GM19397 (cell line): Measurements from ENCODE around the gene TPM1.
"Not testable (repeated sequence)": the region's sequence is repeated elsewhere in the genome, so short reads cannot be mapped to it uniquely, and the experiment has no call there.

Experiments used
- ATAC-seq: cut with Tn5 transposase; IDR thresholded peaks from one replicate; pipeline ENCODE4 v1.9.1; 2021; ENCODE audit warnings: mild to moderate bottlenecking, moderate library complexity; ENCODE audit not compliant: unreplicated experiment

The TPM1 gene

DNA sequence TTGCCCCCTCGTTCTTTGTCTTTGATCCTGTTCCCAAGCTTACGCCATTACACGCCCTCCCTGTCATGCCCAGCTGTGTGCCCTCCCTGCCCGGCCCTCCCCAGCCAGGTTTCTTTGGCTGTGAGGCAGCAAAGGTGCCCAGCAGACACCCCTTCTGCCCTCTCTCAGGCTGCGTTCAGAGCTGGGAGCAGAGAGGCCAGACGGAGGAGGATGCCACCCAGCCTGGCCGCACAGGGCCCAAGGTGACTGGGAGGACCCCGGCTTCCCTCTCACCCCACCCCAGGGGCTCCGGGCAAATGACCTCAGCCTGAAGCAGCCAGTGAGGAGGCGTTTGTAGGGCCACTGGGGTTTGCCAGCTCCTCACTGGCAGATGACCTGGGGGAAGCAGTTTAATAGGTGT lies 48.3 kb downstream of the TPM1 start:
- no peak for ATAC-seq

DNA sequence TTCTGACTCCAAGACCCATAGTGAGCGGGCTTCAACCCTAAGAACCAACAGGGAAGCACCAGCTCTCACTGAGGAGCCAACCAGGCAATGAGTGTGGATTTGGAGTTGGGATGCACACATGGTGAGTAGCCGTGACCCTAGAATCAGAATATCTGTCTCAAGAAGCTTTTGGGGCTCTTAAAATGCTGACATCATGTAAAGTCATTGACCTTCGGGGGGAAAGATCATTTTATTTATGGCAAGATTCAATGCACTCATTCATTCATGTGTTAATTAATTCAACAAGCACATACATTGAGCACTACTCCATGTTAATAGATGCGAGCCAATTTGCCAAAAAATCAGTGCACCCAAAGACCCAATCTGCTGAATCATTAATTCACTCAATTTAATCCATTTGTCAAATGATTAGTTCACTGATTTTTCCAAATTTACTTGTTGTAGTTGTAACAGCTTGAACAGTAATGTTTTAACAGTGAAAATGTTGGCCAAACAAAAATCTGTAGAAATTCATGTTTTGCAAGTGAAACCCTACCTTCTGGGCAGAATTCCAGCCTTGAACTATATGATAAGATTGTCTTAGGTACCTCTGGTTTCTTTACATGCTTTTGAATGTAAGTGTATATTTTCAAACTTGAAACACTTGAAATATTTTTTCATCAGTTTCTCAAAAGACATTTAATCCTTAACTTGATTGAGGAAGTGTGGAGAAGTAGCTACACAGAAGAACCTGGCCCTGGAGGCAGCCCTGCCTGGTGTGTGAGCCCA lies 49.3 kb downstream of the TPM1 start:
- ATAC-seq = no peak

DNA sequence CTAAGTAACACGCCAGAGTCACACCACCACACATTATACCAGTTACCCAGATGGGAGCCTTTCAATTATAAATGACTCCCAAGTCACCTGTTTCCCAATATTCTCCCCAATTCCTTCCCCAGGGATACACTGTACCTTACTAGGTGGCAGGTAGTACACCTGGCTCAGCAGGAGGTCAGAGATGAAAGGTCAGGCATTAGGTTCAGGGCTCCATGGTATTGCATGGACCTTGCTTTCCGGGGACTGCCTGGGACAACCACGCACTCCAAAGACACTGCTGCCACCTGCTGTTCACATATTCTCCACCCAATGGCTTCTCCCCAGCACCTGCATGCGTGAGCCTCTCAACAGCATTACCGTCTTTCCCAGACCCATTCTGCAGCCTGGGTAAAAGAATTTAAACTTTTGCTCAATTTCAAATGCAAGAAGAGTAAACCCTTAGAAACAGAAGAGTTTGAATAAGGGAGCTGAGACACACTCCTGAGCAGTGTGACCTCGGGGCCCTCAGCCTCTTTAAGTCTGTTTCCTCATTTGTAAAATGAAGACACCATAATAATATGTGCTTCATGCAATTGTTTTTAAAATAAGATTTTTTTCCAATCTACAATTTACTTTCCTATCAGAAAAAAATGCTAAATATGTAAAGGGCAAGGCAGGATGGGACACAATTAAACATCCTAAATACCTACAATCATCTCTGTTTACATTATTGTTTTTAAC lies 51.1 kb downstream of the TPM1 start:
- no peak for ATAC-seq

DNA sequence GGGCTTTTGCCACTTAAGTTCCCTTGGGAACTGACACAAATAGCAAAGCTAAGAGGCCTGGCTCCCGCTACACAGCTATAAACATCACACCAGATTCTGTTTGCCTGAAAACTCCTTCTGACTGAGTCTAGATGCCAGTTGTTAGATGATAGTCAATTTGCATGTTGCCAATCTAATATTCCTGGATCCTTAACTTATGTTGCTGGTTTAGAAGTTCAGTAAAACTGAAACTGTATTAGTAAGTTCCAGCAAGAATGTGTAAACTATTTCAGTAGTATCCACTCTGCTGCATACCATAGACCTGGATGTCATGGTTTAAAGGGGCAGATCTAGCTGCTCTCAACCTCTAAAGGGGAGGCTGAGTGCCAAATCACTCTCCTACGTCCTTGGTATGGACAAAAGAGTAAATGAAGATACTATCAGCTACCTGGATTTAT lies 52.0 kb downstream of the TPM1 start:
- ATAC-seq = no peak

DNA sequence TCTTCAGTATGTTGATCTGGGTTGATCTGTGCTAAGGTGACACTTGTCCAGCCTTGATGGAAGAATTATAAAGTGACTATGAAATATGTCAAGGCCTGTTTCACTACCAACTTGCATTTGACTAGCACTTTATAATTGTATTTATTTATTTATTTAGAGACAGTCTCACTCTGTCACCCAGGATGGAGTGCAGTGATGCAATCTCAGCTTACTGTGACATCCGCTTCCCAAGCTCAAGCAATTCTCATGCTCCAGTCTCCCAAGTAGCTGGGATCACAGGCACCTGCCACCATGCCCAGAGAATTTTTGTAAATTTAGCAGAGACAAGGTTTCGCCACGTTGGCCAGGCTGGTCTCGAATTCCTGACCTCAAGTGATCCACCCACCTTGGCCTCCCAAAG lies 53.6 kb downstream of the TPM1 start:
- no peak for ATAC-seq

DNA sequence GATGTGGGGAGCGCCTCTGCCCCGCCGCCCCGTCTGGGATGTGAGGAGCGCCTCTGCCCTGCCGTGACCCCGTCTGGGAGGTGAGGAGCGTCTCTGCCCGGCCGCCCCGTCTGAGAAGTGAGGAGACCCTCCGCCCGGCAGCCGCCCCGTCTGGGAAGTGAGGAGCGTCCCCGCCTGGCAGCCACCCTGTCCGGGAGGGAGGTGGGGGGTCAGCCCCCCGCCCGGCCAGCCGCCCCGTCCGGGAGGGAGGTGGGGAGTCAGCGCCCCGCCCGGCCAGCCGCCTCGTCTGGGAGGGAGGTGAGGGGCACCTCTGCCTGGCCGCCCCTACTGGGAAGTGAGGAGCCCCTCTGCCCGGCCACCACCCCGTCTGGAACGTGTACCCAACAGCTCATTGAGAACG lies 56.4 kb downstream of the TPM1 start:
- ATAC-seq = not testable (repeated sequence)

DNA sequence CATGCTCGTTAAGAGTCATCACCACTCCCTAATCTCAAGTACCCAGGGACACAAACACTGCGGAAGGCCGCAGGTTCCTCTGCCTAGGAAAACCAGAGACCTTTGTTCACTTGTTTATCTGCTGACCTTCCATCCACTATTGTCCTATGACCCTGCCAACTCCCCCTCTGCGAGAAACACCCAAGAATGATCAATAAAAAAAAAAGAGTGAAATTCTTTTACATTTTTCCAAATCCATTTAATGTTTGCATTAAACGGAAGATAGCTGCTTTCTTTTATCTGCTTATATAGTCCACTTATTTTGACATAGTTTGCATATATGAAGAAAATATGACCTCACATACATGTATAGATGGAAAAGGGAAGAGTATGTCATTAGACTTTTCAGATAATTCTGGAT lies 57.0 kb downstream of the TPM1 start:
- not testable (repeated sequence) for ATAC-seq

DNA sequence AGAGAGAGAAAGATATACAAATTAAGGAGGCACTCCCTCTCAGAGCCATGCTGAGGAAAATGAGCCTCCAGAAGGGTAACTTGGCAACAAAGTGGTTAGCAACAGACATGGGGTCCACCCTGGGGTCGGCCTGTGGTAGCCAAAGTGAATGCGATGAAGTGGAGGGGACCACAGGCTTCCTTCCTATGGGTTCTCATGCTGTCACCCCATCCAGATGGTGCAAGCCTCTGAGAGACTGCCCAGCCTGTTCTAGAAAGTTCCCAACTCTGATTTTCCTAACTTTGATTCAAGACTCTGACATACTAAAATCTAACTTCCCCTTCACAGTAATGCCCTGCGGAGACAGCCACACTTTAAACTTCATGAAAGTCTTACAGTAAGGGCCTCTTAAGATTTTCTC lies 60.9 kb downstream of the TPM1 start:
- ATAC-seq = no peak

DNA sequence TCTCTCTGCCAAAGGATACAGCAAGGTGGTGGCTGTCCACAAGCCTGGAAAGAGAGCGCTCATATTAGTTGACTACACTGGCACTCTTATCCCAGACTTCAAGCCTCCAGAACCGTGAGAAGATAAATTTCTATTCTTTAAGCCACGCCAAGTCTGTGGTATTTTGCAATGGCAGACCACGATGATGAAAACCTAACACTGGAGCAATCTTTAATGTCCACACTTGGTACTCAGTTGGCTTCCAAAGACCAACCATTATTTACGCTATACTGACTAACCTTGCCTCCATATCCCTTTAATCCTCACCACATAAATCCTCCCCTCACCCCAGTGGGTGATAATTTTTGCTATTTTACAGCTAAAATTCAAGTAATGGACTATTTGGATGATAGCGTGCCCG lies 62.2 kb downstream of the TPM1 start:
- no peak for ATAC-seq

DNA sequence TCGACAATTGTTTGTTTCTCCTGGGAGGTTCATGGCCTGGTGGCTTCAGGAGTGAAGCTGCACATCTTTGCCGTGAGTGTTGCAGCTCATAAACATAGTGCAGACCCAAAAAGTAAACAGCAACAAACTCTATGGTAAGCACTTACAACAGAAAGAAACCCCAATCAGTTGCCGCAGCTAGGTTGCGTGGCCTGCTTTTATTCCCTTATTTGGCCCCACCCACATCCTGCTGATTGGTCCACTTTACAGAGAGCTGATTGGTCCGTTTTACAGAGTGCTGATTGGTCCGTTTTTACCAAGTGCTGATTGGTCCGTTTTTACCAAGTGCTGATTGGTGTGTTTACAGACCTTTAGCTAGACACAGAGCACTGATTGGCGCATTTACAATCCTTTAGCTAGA lies 62.8 kb downstream of the TPM1 start:
- ATAC-seq = not testable (repeated sequence)

DNA sequence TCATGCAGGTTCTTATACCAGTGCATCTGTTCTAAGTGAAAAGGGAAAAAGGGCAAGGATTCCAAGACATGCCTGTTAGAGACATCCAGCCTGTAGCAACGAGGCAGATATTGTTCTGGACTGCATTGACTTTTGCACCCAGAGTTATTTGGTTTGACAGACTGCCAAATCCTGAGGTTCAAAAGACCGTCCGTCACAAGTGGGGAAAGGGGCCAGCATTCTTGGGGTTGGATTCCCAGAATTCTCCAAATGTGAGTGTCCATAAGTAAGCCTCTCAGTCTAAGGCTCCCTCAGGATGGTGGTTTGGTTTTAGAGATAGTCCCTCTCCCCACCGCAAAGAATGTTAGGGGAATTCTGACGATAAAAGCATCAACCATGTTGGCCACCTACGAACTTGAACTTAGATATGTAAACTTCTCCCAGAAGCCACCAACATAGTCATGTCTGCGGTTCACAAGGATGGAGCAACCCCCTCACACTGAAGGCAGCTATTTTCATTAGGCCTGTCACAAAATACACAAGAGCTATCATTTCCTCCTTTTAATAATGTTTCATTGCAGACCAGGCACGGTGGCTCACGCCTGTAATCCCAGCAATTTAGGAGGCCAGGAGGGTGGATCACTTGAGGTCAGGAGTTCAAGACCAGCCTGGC lies 65.5 kb downstream of the TPM1 start:
- ATAC-seq = no peak

DNA sequence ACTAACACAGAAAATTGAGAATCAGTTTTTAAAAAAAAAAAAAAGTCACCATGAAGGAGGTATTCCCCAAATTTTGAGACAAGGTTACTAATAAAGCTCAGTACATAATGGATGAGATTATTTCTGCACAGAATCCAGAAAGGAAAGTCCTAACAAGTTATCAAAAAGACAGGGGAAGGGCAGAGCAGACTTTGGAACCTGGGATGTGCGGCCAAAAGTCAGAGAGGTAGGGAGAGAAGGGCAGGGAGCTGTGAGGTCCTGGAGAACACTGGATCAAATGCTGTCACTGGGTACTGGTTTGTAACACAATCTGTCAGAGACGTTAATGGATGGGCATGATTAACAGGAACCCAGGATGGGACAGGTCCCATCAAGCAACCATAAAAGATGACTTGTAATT lies 67.0 kb downstream of the TPM1 start:
- ATAC-seq = no peak

DNA sequence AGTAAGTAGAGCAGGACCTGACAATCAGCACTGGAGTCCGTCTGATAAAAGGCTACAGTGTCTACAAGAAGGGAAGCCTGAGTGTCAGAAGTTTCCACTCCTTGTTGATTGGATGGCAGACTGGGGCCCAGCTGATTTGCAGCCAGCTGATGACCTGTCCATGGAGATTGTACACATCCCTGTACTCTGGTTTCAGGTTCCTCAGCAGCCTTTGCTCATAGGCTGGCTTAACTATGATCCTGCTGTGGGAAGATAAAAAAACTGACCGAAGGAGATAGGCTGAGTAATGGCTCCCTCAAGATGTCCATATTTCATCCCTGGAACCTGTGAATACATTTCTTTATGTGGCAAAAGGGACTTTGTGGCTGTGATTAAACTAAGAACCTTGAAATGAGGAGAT lies 67.4 kb downstream of the TPM1 start:
- no peak for ATAC-seq

DNA sequence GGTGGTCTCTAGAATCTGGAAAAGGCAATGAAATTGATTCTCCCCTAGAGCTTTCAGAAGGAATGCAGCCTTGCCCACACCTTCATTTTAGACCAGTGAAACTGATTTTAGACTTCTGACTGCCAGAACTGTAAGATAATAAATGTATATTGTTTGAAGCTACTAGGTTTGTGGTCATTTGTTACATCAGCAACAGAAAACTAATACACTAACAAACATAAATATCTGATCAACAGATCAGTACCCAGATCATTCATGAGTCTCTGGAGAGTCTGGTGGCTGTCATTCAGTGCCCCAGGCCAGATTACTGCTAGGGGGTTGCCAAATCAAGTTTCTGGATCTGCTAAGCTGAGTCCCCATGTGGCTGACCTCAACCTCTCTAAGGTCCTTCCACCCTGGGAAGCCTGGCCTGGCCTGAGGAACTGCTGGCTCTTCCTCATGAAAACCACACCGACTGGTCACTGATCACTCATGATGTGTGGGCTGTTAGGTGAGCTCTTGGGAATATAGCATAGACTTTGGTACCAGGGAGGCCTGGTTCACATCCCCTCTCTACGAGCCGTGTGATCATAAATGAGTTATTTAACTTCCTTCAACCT lies 68.0 kb downstream of the TPM1 start:
- no peak for ATAC-seq

DNA sequence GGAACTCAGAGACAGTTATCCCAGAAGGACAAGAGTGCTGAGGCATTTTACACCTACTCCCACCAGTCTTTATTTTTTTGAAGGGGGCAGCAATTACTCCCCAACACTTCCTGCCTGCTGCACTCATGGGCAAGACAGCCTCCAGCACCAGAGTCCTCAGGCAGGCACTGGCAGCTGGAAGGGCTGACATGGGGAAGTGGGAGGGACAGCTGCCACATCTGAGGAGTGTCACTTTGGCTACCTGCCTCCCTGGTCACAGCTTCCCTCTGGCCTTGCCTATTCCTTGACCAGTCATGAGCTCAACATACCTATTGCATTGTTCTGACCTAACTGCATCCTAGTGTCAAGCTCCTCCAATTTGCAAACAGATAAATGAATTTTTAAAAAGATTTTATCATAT lies 68.9 kb downstream of the TPM1 start:
- no peak for ATAC-seq

DNA sequence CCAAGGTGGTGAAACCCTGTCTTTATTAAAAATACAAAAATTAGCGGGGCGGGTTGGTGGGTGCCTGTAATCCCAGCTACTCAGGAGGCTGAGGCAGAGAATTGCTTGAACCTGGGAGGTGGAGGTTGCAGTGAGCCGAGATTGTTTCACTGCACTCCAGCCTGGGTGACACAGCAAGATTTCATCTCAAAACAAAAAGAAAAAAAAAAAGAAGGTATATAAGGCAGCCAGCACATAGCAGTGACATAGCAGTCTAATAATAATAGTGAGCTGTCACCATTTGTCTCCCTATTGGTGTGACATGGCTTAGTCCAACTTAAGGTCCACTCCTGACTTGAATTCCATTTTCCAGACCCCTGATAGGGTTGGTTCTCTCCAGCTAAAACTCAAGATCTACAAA lies 70.3 kb downstream of the TPM1 start:
- no peak for ATAC-seq

DNA sequence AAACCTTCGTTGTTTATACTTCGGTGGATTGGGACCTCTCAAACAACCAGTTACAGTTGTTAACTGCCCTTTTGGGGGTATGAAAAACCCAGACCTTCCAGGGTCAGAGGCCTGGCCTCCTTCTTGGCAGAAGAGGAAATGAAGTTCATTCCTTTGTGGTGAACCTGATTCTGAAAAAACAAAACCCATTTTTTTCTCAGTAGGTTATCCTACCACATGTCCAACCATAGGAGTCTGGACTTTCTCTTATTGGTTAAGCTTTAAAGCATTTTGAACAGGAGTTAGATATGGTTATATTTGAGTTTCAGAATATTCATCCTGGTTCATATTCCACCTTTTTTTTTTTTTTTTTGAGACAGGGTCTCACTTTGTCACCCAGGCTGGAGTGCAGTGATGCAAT lies 71.9 kb downstream of the TPM1 start:
- ATAC-seq = no peak
